Endothelial cell of umbilical vein (primary cell): ENCODE data around the gene APPL2. TPM values are rescaled to one million over a fixed set of nuclear protein-coding genes. Genes with fewer than 3 reads are reported as not detected.

Experiments used
- BruUV-seq: library from RNA; stranded (reverse); fragments of 400-500 nt; replicated peaks from 2 replicates; lab custom pipeline; 2021; lab: Mats Ljungman, UMichigan
- CTCF ChIA-PET: fragments of 300-600, 350-600 bp; sonication (Branson Sonifier 250); formaldehyde crosslinking; loops from one replicate; lab custom pipeline; 2021; ENCODE audit warnings: antibody characterized with exemption, inconsistent platforms; lab: Charles Lee
- POLR2A ChIA-PET: fragments of 300-600, 350-600 bp; sonication (Branson Sonifier 250); formaldehyde crosslinking; loops from one replicate; lab custom pipeline; 2021; ENCODE audit warnings: antibody characterized with exemption, inconsistent platforms; lab: Charles Lee
- DNase-seq: peaks from one replicate; pipeline ENCODE4 v3.0.0-alpha.2; 2011; ENCODE audit warnings: low read depth, low spot score
- FAIRE-seq: peaks from 2 replicates; lab custom pipeline; 2011; peaks lifted over from hg19 to GRCh38; lab: Jason Lieb, UNC
- H2AFZ ChIP-seq: 2 replicates; pipeline ENCODE4 v1.6.0; 2012; ENCODE audit warnings: low read depth, low read length, control low read depth, inconsistent platforms
- H3K27ac ChIP-seq: 2 replicates; pipeline ENCODE4 v1.5.1; 2011; ENCODE audit warnings: low read depth, mild to moderate bottlenecking, control low read depth, low read length, moderate library complexity; ENCODE audit not compliant: insufficient read depth
- H3K27me3 ChIP-seq, 2 experiments: 2 replicates each; pipeline versions ENCODE4 v1.6.0 to v1.6.1; 2011; ENCODE audit warnings: low read length in 2 of 2, mixed read lengths in 1 of 2; ENCODE audit not compliant: control insufficient read depth in 2 of 2, insufficient read depth in 2 of 2
- H3K36me3 ChIP-seq, 2 experiments: 2 replicates in 1 of 2; 3 replicates in 1 of 2; pipeline ENCODE4 v1.5.1; 2011; ENCODE audit warnings: low read length in 2 of 2, mild to moderate bottlenecking in 1 of 2, moderate library complexity in 1 of 2; ENCODE audit not compliant: control insufficient read depth in 2 of 2, insufficient read depth in 2 of 2; ENCODE audit errors: extremely low read depth in 1 of 2
- H3K4me1 ChIP-seq: 3 replicates; pipeline ENCODE4 v1.5.1; 2011; ENCODE audit warnings: mild to moderate bottlenecking, low read length; ENCODE audit not compliant: control insufficient read depth, insufficient read depth; ENCODE audit errors: extremely low read depth
- H3K4me2 ChIP-seq: 2 replicates; pipeline ENCODE4 v1.6.1; 2011; ENCODE audit warnings: low read length, control low read depth, mixed read lengths; ENCODE audit not compliant: insufficient read depth
- H3K4me3 ChIP-seq, 3 experiments: fragments of 200-600 bp in 1 of 3; sonication (generic), shearing (Covaris generic) in 1 of 3; replicated peaks in 1 of 3; 2 replicates each; pipeline ENCODE4 v1.5.1; 2011 to 2016; ENCODE audit warnings: control low read depth in 3 of 3, low read length in 3 of 3, mild to moderate bottlenecking in 2 of 3, inconsistent platforms in 1 of 3, low read depth in 1 of 3, moderate library complexity in 1 of 3; ENCODE audit not compliant: insufficient read depth in 1 of 3
- H3K79me2 ChIP-seq: 2 replicates; pipeline ENCODE4 v1.6.0; 2012; ENCODE audit warnings: low read length, inconsistent platforms; ENCODE audit not compliant: control insufficient read depth, insufficient read depth
- H3K9ac ChIP-seq: replicated peaks from 2 replicates; pipeline ENCODE3; 2011; ENCODE audit warnings: low read length, control low read depth; ENCODE audit not compliant: insufficient read depth; ENCODE audit errors: extremely low read depth
- H3K9me1 ChIP-seq: replicated peaks from 3 replicates; pipeline ENCODE4 v1.6.0; 2011; ENCODE audit warnings: mild to moderate bottlenecking, low read length; ENCODE audit not compliant: control insufficient read depth, insufficient read depth; ENCODE audit errors: extremely low read depth
- H3K9me3 ChIP-seq: replicated peaks from 2 replicates; pipeline ENCODE4 v1.5.1; 2012; ENCODE audit warnings: low read length, inconsistent platforms; ENCODE audit not compliant: control insufficient read depth, insufficient read depth
- H4K20me1 ChIP-seq: replicated peaks from 2 replicates; pipeline ENCODE3; 2011; ENCODE audit warnings: mild to moderate bottlenecking, low read length; ENCODE audit not compliant: control insufficient read depth, insufficient read depth; ENCODE audit errors: extremely low read depth
- CTCF ChIP-seq, 2 donors: IDR thresholded peaks; 1 replicate in 1 of 2; 2 replicates in 1 of 2; pipeline ENCODE4 v1.5.1; 2011; ENCODE audit warnings: low read length in 2 of 2, mild to moderate bottlenecking in 2 of 2, moderate library complexity in 2 of 2, control low read depth in 1 of 2, inconsistent platforms in 1 of 2, low read depth in 1 of 2; ENCODE audit not compliant: insufficient read depth in 1 of 2; ENCODE audit errors: extremely low read depth in 1 of 2
- EZH2 ChIP-seq: IDR thresholded peaks from 2 replicates; pipeline ENCODE4 v1.6.1; 2012; ENCODE audit warnings: borderline replicate concordance, low read depth, mild to moderate bottlenecking, moderate library complexity, low read length, inconsistent platforms; ENCODE audit not compliant: severe bottlenecking
- FOS ChIP-seq: IDR thresholded peaks from 2 replicates; pipeline ENCODE4 v1.6.1; 2011; ENCODE audit warnings: mild to moderate bottlenecking, low read length, moderate library complexity, borderline replicate concordance; ENCODE audit not compliant: insufficient read depth
- GATA2 ChIP-seq: IDR thresholded peaks from 2 replicates; pipeline ENCODE4 v1.7.0; 2011; ENCODE audit warnings: low read depth, mild to moderate bottlenecking, moderate library complexity, mixed read lengths, low read length; ENCODE audit not compliant: insufficient read length, insufficient read depth
- JUN ChIP-seq: IDR thresholded peaks from 2 replicates; pipeline ENCODE4 v1.6.1; 2011; ENCODE audit warnings: borderline replicate concordance, low read depth; ENCODE audit not compliant: insufficient read length, insufficient read depth
- MAX ChIP-seq: IDR thresholded peaks from 2 replicates; pipeline ENCODE4 v1.6.1; 2011; ENCODE audit not compliant: insufficient read depth, insufficient read length
- MYC ChIP-seq: IDR thresholded peaks from one replicate; pipeline ENCODE4 v1.6.1; 2011; ENCODE audit warnings: mild to moderate bottlenecking, low read depth, low read length
- POLR2A ChIP-seq: IDR thresholded peaks from 2 replicates; pipeline ENCODE4 v1.6.1; 2012; ENCODE audit warnings: low read depth, mild to moderate bottlenecking, control low read depth, low read length
- POLR2AphosphoS5 ChIP-seq: IDR thresholded peaks from 2 replicates; pipeline ENCODE4 v1.6.1; 2012; ENCODE audit warnings: low read depth, mild to moderate bottlenecking, control low read depth, low read length, moderate library complexity; ENCODE audit not compliant: insufficient read depth
- dilution Hi-C: fragments of 300-500 bp; cut with MboI; formaldehyde crosslinking; loops from one replicate; pipeline ENCODE4 v1.15.0; 2019; ENCODE audit warnings: low sequenced_read_pairs; ENCODE audit not compliant: extremely low pct_ligation_motif_present
- intact Hi-C: fragments of 100-400 bp; cut with micrococcal nuclease; formaldehyde crosslinking; loops from one replicate; pipeline ENCODE4 v1.10.0; 2022
- polyA plus RNA-seq, 4 experiments: library from polyadenylated mRNA; depleted of rRNA in 3 of 4; stranded (reverse) in 3 of 4; unstranded in 1 of 4; fragments of >200 nt; gene quantifications; 2 replicates each; pipeline versions ENCODE4 v1.2.1 to v1.2.3, GENCODE V29; 2011 to 2012; ENCODE audit warnings: missing spikeins in 1 of 4
- total RNA-seq: library from RNA; stranded (reverse); gene quantifications from 2 replicates; pipeline ENCODE4 v1.2.3, GENCODE V29; 2021

Gene APPL2
- total and polyA plus RNA-seq, 2 donors (not counting 3 experiments of a cell fraction or from before 2014, with no cell fraction given), result 8.1 to 21.4 TPM

GRCh38 chr12:105200385-105200784 is 35.6 kb downstream of the APPL2 start:
- POLR2A ChIA-PET, result no interaction called here
- dilution Hi-C loops (no loop called here), intact Hi-C loops (no loop called here)
- Histone ChIP-seq H3K9ac (no peak overlapping the region), H3K36me3 (peaks cover 4 to 11% of the 10 kb centered on the region in 2 experiments), H3K4me3 (no peak overlapping the region), H4K20me1 (no peaks in the 10 kb centered on the region), H3K4me1 (no peaks in the 10 kb centered on the region), H3K4me2 (no peak overlapping the region), H3K27me3 (no peaks in the 10 kb centered on the region), H2AFZ (no peak overlapping the region), H3K9me1 (no peaks in the 10 kb centered on the region), H3K27ac (no peak overlapping the region), H3K9me3 (no peaks in the 10 kb centered on the region), H3K79me2 (no peaks in the 10 kb centered on the region)
- no TSS peak for BruUV-seq
- DNase-seq, result no peak
- FAIRE-seq, result no peak
- CTCF ChIA-PET, result interaction anchor here (1.0 to 1.3 kb wide), 3 partner anchors 24 to 183 kb away, joined by 3 read pairs; no protein-coding TSS in a partner anchor
- TF ChIP-seq EZH2 (no peak), POLR2A (no peak), FOS (no peak), POLR2AphosphoS5 (no peak), MYC (no peak), GATA2 (no peak)

GRCh38 chr12:105198961-105199360 is 37.0 kb downstream of the APPL2 start:
- DNase-seq, result no peak
- H3K9me3 ChIP-seq, result no peaks in the 10 kb centered on the region
- H3K4me2 ChIP-seq, result no peak overlapping the region
- dilution Hi-C loops, result no loop called here
- no peaks in the 10 kb centered on the region for H3K27me3 ChIP-seq
- H3K27ac ChIP-seq, result no peak overlapping the region
- H3K36me3 ChIP-seq, result peaks cover 4 to 10% of the 10 kb centered on the region in 2 experiments
- no TSS peak for BruUV-seq
- no peak overlapping the region for H3K4me3 ChIP-seq
- ChIA-PET CTCF (no interaction called here), POLR2A (no interaction called here)
- H2AFZ ChIP-seq, result no peak overlapping the region
- H4K20me1 ChIP-seq, result no peaks in the 10 kb centered on the region
- no peaks in the 10 kb centered on the region for H3K79me2 ChIP-seq
- no peaks in the 10 kb centered on the region for H3K9me1 ChIP-seq
- no peaks in the 10 kb centered on the region for H3K4me1 ChIP-seq
- TF ChIP-seq POLR2AphosphoS5 (no peak), FOS (no peak), MAX (no peak), POLR2A (no peak), CTCF (IDR thresholded peaks at IDR 0.05; ENCODE audit: extremely low read depth in 1 of 2, insufficient read depth in 1 of 2, low read depth in 1 of 2, low read length in 2 of 2) (no peak), GATA2 (no peak), JUN (no peak)
- intact Hi-C loops, result no loop called here
- FAIRE-seq, result no peak
- H3K9ac ChIP-seq, result no peak overlapping the region
